GM12892 (cell line): ENCODE data around the gene VIPAS39.

ENCODE experiments used
- POLR2A ChIP-seq: IDR thresholded peaks from 2 replicates; pipeline ENCODE4 v1.6.1; 2011; ENCODE audit warnings: low read depth, low read length, control low read depth
- TAF1 ChIP-seq: IDR thresholded peaks from 2 replicates; pipeline ENCODE4 v1.6.1; 2011; ENCODE audit warnings: low read depth, mild to moderate bottlenecking, control low read depth, low read length, borderline replicate concordance

DNA sequence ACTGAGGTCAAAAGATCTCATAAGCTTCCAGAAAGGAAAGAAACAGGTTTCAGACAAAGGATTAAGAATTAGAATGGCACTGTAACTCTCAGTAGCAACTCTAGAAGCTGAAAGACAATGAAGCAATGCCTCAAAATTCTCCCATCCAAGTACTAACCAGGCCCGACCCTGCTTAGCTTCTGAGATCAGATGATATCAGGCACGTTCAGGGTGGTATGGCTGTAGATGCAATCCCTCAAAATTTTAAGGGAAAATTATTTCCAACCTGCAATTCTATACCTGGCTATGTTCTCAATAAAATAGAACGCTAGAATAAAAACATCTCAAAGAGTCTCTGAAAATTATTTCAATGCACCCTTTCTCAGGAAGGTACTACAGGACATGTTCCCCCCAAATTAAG is 53.6 kb downstream of the VIPAS39 start:
- no peak for TF ChIP-seq TAF1
- no peak for TF ChIP-seq POLR2A
